Activated CD4-positive, CD25-positive, alpha-beta regulatory T cell (primary cell): ENCODE data around the gene FER.
"Not testable (repeated sequence)": the region's sequence is repeated elsewhere in the genome, so short reads cannot be mapped to it uniquely, and the experiment has no call there.

Source experiments
- DNase-seq, 4 experiments: peaks; one replicate each; lab custom pipeline; 2025; lab: John Stamatoyannopoulos, UW

The FER gene

DNA sequence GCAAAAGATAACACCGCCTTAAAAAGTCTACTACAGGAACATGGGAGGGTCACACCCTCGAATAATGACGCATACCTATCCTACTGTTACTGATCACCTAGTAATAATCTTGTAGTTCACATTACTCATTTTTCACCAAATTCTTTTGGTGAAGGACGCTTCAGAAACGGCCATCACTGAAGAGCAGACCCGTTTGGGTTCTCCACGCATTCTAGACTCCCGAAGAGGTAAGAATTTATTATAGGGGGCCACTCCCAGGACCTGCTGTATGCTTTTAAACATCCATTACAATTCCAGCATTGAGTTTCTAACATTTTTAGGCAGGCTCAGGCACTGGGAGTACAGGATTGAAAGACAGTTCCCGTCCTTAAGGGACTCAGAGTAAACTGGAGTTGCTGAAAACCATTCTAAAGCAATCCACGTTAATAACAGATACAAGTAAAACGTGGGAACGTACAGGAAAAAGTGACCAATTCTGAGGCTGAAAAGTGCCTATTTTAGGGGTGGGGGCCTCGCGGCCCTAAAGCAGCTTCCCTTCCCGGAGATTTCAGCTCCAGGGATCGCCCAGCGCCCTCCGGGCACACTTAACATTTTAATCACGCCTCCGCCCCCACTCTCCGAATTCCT is at the start of gene FER:
Gene FER, plus strand, starts transcription at position 124 of the 627 bp plus-strand sequence. CDS start 50,286 bp downstream, outside the sequence.
- peak in 1 of 4 experiments; percentile 4 for DNase-seq

DNA sequence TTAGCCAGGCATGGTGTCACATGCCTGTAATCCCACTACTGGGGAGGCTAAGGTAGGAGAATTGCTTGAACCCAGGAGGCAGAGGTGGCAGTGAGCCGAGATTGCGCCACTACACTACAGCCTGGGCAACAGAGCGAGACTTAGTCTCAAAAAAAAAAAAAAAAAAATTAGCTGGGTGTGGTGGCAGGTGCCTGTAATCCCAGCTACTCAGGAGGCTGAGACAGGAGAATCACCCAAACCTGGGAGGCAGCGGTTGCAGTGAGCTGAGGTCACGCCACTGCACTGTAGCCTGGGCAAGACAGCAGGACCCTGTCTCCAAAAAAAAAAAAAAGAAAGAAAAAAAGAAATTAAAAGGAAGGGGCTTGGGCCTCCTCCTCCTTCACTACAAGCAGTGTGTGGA is 47.3 kb upstream of the FER start:
- DNase-seq = not testable (repeated sequence)

GRCh38 chr5:108700930-108701329 is 46.8 kb upstream of the FER start:
- no peak for DNase-seq

GRCh38 chr5:108702546-108702945 is 45.2 kb upstream of the FER start:
- no peak for DNase-seq

- no peak for DNase-seq
These were observed 44.4 kb upstream of the FER start for GRCh38 chr5:108703313-108703712.

DNA sequence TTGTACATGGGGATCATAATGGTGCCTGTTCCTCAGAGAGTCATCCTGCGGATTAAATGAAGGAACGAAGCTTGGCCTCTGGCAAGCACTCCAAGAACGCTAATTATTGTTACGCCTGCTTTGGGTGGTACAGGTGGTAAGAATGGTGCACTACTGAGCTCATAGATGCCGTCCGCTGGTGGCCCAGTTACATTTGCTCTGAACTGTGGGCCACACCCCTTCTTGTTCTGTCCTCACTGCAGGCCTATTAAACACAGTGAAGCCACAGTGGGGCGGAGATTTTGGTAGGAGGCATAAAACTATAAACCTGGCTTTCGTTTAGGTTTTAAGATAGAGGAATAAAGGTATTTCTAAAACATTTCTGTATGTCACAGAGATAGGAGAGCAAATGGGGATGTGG is 40.6 kb upstream of the FER start:
- DNase-seq = no peak

GRCh38 chr5:108711898-108712297 is 35.8 kb upstream of the FER start:
- DNase-seq = no peak

DNA sequence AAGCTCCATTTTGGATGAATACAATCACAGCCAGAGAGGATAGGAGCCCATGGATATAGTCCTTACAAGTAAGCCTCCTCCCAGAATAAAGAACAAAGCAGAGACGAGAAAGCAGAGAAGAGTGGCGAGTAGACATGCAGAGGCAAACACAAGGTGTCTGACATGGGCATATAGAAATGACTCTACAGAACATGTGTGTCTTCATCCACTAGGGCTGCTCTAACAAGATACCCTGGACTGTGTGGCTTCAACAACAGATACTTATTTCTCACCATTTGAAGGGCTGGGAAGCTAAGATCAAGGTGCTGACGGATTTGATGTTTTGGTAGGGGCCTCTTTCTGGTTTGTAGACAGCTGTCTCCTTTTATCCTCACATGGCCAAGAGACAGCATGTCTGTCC is 32.3 kb upstream of the FER start:
- no peak for DNase-seq

GRCh38 chr5:108720391-108720790 is 27.3 kb upstream of the FER start:
- no peak for DNase-seq

DNA sequence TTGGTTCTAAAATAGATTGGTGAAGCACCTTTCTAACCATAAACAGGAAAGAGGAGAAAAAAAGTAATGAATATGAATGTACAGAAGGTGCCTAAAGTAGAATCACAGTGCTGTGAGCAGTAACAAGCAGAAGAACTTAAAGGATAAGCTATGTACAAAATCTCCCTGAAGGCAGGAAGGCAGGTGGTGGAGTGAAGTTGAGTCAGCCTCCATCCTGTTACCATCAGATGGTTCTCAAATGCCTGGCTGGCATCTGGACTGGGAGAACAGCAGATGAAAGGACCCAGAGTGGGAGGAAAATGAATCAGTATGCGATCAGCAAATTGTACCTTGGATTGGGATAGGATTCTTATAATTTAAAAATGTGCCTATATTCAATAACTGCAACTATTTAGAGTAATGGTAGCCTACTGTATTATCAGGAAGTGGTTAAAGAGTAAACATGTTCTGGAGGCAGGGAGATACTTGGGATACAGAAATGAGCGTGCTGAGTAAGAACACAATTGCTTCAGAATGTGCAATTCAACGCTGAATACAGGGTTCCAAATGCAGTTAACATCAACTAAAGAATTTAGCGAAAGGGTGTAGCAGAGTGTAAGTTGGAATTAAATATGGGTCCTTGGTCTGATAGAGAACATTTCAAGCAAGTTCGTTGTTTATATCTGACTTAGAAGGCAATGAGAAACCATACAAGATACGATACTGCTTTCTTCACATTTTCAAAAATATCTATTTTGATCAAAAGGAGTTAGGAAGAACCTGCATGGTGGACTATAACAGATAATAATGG is 21.1 kb upstream of the FER start:
- DNase-seq = no peak

GRCh38 chr5:108727236-108727650 is 20.5 kb upstream of the FER start:
- no peak for DNase-seq

GRCh38 chr5:108727651-108728565 is 19.8 kb upstream of the FER start:
- peak in 1 of 4 experiments; percentile 13 for DNase-seq

GRCh38 chr5:108728566-108729241 is 19.0 kb upstream of the FER start:
- DNase-seq = no peak

GRCh38 chr5:108729242-108729615 is 18.5 kb upstream of the FER start:
- DNase-seq = no peak

DNA sequence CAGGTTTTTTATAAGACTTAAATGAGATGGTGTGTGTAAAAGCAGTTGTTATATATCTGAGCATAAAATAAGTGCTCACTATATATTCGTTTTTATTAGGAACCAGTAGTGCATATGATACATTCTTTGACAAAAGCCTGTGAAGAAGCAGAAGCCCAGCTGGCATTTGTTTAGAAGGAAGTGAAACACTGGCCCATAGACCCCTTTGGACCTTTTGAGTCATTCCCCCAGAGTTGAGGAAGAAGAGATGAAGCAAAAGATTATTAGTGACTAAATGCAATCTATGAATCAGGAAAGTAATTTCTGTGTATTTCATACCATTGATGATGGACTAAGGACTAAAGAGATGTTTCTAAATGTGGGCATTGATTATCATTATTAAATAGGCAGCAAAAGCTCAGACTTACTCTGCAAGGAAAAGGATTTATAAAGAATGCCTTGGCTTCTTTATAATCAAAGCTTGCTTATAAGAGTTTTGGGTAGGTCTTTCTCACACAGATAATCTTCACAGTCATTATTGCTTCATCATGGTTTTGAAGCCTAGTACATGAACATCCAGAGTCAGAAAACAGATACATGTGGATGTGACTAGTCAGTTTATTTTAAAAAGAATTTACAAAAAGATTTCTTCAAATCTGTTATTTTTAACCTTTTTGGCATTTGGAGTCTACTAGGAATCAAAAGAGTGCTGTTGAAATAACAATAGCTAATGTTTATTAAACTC is 16.9 kb upstream of the FER start:
- DNase-seq = no peak

GRCh38 chr5:108735790-108736189 is 11.9 kb upstream of the FER start:
- DNase-seq = no peak

DNA sequence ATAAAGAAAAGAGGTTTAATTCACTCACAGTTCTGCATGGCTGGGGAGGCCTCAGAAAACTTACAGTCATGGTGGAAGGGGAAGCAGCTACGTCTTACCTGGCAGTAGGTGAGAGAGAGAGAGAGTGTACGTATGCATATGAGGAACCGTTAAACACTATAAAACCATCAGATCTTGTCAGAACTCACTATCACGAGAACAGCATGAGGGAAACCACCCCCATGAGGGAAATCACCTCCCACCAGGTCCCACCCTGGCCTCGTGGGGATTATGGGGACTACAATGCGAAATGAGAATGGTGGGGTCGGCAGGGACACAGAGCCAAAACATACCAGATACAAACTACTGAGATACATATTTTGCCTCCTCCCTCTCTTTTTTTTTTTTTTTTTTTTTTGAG is 10.8 kb upstream of the FER start:
- no peak for DNase-seq

- DNase-seq = no peak
These were observed 8.3 kb upstream of the FER start for GRCh38 chr5:108739376-108739775.

DNA sequence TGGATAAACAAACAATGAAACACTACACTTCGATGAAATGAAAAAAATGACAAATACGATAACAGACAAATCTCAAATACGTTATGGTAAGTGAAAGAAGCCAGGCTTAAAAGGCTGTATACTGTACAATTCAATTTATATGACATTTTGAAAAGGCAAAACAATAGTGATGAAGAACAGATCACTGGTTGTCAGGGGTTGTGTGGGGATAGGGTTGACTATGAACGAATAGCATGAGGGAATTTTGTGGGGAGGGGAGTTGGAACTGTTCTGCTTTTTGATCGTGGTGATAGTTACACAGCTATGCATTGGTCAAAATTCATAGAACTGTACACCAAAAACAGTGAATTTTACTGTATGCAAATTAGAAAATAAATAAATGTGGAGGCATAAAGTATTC is 7.8 kb upstream of the FER start:
- no peak for DNase-seq

- no peak for DNase-seq
These were observed 4.4 kb upstream of the FER start for GRCh38 chr5:108743319-108743718.

DNA sequence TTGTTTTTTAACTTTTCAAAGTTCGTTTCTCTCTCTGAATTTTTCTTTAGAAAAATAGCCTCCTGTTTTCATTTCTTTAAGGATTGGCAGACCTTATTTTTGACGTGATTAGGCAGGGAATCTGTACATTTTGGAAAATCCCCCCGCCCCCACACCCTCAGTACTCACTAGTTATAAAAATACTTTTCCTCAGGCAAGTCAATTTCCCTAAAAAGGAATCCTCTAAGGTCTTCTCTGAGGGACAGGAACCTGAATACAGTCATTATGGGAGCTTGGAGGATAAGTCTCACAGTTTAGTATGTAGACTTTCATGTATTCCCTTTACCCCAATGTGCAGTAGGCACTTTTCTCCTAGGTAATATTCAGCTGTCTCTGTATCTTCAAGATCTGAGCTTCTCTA is 3.9 kb upstream of the FER start:
- no peak for DNase-seq
